Left lung (tissue), 10 donors: Measurements from ENCODE around the gene MON2. TPM values are rescaled to one million over a fixed set of nuclear protein-coding genes. Genes with fewer than 3 reads are reported as not detected.

Source experiments
- ATAC-seq: fragments of 200-7000 bp; cut with Tn5 transposase; one replicate; pipeline ENCODE4 v1.9.1; 2020; ENCODE audit warnings: moderate library complexity
- DNase-seq, 4 donors: peaks; one replicate each; pipeline ENCODE4 v3.0.0-alpha.2; 2013 to 2020
- H3K27ac ChIP-seq, 2 donors: fragments of 200-600 bp; sonication (generic) in 1 of 2; one replicate each; pipeline versions ENCODE4 v1.5.0 to v1.8.0; 2020 to 2021
- H3K27me3 ChIP-seq, 2 donors: fragments of 200-600 bp; sonication (generic) in 1 of 2; one replicate each; pipeline versions ENCODE4 v1.5.0 to v1.8.0; 2020 to 2021
- H3K36me3 ChIP-seq, 2 donors: fragments of 200-600 bp; sonication (generic) in 1 of 2; one replicate each; pipeline versions ENCODE4 v1.5.0 to v1.8.0; 2020 to 2021
- H3K4me1 ChIP-seq, 2 donors: fragments of 200-600 bp; one replicate each; pipeline ENCODE4 v1.8.0; 2021
- H3K4me3 ChIP-seq, 2 donors: fragments of 200-600 bp; sonication (generic) in 1 of 2; one replicate each; pipeline versions ENCODE4 v1.5.0 to v1.8.0; 2020 to 2021; ENCODE audit warnings: mild to moderate bottlenecking in 1 of 2
- H3K9me3 ChIP-seq, 2 donors: fragments of 200-600 bp; sonication (generic) in 1 of 2; one replicate each; pipeline versions ENCODE4 v1.5.0 to v1.8.0; 2020 to 2021
- intact Hi-C, 2 donors: fragments of 100-400 bp; cut with DNase I; formaldehyde crosslinking; loops; one replicate each; pipeline versions ENCODE4 v1.11.2 to v1.14.2; 2022
- microRNA-seq, 2 donors: library from miRNA; unstranded; fragments of <30 nt; microRNA quantifications; one replicate each; pipeline ENCODE4, GENCODE V29; 2019
- polyA plus RNA-seq, 6 donors: library from polyadenylated mRNA; unstranded; fragments of 120-200 nt; gene quantifications; one replicate each; pipeline ENCODE4 v1.2.1, GENCODE V29; 2013; ENCODE audit not compliant: insufficient read length in 6 of 6
- total RNA-seq, 2 donors: library from RNA; stranded (reverse); fragmentation: NEBNext Ultra II Directional; extraction: Animal tissue kit (Norgen Biotek cat#: 25700); gene quantifications; one replicate each; pipeline ENCODE4 v1.2.1, GENCODE V29; 2021
- TF ChIP-seq, protein P1 (sequence below), 2 donors: fragments of 200-600 bp; sonication (generic) in 1 of 2; IDR thresholded peaks; one replicate each; pipeline versions ENCODE4 v1.5.0 to v1.8.0; 2021; ENCODE audit warnings: antibody characterized with exemption in 2 of 2
- donor health status: DM: no; HTN: yes; CAD: no.
- donor health status: DM: no; HTN: no; CAD: no.

The MON2 gene
- total and polyA plus RNA-seq, 8 donors = 48.5 to 96.2 (median 79.2) TPM

DNA sequence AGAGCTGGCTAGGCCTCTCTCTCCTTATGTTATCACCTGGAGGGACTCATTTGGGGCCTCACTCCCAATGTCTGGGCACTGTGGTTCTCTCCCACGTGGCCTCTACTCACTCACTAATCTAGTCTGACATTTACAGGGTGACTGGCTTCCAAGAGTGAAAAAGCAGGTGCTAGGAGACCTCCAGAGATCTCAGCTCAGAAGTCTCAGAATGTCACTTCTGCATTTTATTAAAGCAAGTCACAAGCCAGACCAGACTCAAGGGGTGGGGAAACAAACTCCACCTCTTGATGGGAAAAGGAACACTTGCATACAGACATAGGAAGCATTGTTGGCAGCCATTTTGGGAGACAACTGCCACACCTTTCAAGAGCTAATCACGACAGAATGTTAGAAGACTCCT is 175.9 kb downstream of the MON2 start:
- DNase-seq = no peak
- Histone ChIP-seq H3K9me3 (no peaks in the 10 kb centered on the region), H3K27me3 (no peaks in the 10 kb centered on the region), H3K27ac (no peak overlapping the region), H3K4me3 (no peak overlapping the region), H3K36me3 (no peaks in the 10 kb centered on the region), H3K4me1 (no peaks in the 10 kb centered on the region)
- TF ChIP-seq, protein P1, sequence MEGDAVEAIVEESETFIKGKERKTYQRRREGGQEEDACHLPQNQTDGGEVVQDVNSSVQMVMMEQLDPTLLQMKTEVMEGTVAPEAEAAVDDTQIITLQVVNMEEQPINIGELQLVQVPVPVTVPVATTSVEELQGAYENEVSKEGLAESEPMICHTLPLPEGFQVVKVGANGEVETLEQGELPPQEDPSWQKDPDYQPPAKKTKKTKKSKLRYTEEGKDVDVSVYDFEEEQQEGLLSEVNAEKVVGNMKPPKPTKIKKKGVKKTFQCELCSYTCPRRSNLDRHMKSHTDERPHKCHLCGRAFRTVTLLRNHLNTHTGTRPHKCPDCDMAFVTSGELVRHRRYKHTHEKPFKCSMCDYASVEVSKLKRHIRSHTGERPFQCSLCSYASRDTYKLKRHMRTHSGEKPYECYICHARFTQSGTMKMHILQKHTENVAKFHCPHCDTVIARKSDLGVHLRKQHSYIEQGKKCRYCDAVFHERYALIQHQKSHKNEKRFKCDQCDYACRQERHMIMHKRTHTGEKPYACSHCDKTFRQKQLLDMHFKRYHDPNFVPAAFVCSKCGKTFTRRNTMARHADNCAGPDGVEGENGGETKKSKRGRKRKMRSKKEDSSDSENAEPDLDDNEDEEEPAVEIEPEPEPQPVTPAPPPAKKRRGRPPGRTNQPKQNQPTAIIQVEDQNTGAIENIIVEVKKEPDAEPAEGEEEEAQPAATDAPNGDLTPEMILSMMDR (IDR thresholded peaks at IDR 0.05) = no peak
- intact Hi-C loops = no loop called here
- no peak for ATAC-seq

DNA sequence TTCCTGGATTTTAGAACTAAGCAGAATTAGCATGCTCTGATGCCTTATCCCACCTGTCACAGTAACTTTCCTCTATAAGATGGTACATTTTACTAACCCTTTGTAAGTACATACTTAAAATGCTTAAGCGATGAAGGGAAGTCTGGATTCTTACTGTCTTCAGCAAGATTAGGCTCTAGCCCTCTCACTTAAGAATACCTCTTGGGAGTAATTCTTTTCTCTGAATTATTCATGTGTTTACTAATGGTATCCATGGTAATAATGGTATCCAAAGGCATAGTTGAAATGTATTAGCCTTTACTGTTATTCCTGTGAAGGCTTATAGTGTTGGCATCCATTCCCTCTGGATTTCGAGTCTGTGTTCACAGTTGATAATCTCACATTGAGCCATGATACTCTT is 176.9 kb downstream of the MON2 start:
- no peak overlapping the region for H3K4me3 ChIP-seq
- H3K36me3 ChIP-seq = no peaks in the 10 kb centered on the region
- DNase-seq (no peak), ATAC-seq (no peak)
- intact Hi-C loops = no loop called here
- no peaks in the 10 kb centered on the region for H3K9me3 ChIP-seq
- H3K4me1 ChIP-seq = no peaks in the 10 kb centered on the region
- H3K27me3 ChIP-seq = no peaks in the 10 kb centered on the region
- TF ChIP-seq, protein P1 (IDR thresholded peaks at IDR 0.05) = no peak
- H3K27ac ChIP-seq = no peak overlapping the region

DNA sequence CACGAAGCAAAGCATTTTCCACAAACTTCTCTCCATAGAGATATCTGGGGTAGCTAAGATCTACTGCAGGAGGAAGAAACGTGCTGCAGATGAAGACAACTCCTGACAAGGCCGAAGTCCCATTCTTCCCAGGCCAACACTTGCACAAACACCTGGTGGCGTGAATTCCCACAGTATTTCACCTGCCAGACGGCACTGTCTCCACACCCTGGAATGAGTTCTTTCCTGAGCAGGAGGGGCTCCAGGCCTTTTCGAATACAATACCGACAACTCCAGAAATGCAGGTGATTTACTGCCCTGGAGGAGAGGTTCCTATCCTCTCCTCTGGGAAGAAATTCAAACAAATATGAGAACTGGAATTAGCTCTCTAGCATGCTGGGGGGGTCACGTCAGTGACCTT is 179.9 kb downstream of the MON2 start:
- Histone ChIP-seq H3K4me1 (no peaks in the 10 kb centered on the region), H3K27me3 (no peaks in the 10 kb centered on the region)
- TF ChIP-seq, protein P1 (IDR thresholded peaks at IDR 0.05) = no peak

DNA sequence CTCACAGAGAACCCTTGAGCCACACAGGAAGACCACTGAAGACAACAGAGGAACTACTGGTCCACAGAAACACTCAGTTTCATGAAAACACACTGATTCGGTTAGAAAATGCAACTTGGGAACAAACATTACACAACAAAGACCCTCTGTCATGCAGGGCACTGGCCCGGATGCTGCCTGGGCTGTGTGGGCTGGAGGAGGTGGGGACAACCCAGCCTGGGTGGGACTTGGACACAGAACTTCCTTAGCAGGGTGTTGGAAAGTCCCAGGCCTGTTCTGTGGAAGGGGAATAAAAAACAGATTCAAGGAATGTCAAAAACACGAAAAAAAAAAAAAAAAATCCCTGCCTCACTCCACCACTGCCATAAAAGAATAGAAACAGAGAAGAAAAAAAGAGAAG is 181.0 kb downstream of the MON2 start:
- Histone ChIP-seq H3K36me3 (no peaks in the 10 kb centered on the region), H3K27ac (no peak overlapping the region), H3K27me3 (no peaks in the 10 kb centered on the region), H3K4me1 (no peaks in the 10 kb centered on the region), H3K9me3 (no peaks in the 10 kb centered on the region), H3K4me3 (no peak overlapping the region)
- ATAC-seq (peak; percentile 65), DNase-seq (peak in 1 of 4 donors; percentile 78)
- TF ChIP-seq, protein P1 (IDR thresholded peaks at IDR 0.05) = no peak
- intact Hi-C loops = no loop called here

More for the DNA sequence above, 179.9 kb downstream of the MON2 start:
- no peak for ATAC-seq
- Histone ChIP-seq H3K4me3 (no peak overlapping the region), H3K27ac (no peak overlapping the region), H3K9me3 (no peaks in the 10 kb centered on the region), H3K36me3 (no peaks in the 10 kb centered on the region)
- no peak for DNase-seq
- intact Hi-C loops = no loop called here

DNA sequence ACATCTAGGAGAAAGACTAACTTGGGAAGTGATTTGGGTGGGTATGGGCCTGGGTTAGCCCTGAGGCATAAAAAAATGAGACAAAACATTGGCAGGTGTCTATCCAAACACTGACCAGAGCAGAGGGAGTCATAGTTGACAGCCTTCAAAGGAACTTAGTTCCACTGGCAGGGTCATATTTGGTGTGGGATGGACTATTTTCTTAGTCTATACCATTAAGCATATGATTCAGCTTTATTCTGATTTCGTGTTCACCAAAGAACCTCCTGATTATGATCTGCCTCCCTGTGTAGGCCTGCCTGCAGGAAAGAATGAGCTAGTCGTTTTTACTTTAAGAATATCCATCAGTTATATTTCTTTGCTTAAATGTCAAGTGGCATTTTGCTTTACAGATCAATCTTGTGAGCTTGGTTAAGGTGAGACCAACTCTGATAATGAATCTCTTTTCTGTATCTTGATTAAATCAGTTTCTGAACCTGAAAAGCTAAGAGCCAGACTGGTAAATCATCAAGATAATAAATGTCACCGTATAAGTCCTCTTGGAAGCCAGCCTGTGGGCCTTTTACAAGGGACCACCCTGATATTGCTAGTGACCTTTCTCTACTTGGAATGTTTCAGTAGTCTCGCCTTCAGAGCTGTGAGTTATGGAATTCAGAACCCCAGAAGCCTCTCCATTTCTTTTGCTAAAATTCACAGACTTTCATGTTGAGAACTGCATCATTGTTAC is 182.9 kb downstream of the MON2 start:
- H3K27ac ChIP-seq = no peak overlapping the region
- H3K4me3 ChIP-seq = no peak overlapping the region
- intact Hi-C loops = no loop called here
- TF ChIP-seq, protein P1 (IDR thresholded peaks at IDR 0.05) = no peak
- H3K27me3 ChIP-seq = no peaks in the 10 kb centered on the region
- H3K4me1 ChIP-seq = no peaks in the 10 kb centered on the region
- no peaks in the 10 kb centered on the region for H3K9me3 ChIP-seq
- DNase-seq (no peak), ATAC-seq (no peak)
- no peaks in the 10 kb centered on the region for H3K36me3 ChIP-seq

Small RNAs within 50 kb of the gene (microRNA-seq; reads per million reads assigned to microRNA genes)
- gene MIRLET7I = 37,202 to 40,509 reads per million in 2 donors

Other genes with a start within 250 kb of the MON2 start
- gene USP15, start 206.4 kb upstream of the MON2 start, total RNA-seq = 100 to 1,000 TPM in 1 of 2 donors, 10 to 100 TPM in 1; 50.2 to 107 TPM
- 10 to 100 TPM; 42.2 to 60.8 (median 46.2) TPM for gene USP15, start 206.4 kb upstream of the MON2 start, polyA plus RNA-seq